Nephron progenitor cell (in vitro differentiated cells): ENCODE measurements around the gene FAM184A.
"Not testable (repeated sequence)": the region's sequence is repeated elsewhere in the genome, so short reads cannot be mapped to it uniquely, and the experiment has no call there.

Experiments
- DNase-seq: peaks from one replicate; pipeline ENCODE4 v3.0.0; 2021
- H3K27ac Mint-ChIP-seq: 2 replicates; pipeline ENCODE4 v1.8.0; 2021; ENCODE audit warnings: mild to moderate bottlenecking, moderate library complexity, mixed read lengths
- H3K27me3 Mint-ChIP-seq: 2 replicates; pipeline ENCODE4 v1.8.0; 2021; ENCODE audit warnings: mild to moderate bottlenecking, low read depth, mixed read lengths; ENCODE audit not compliant: poor library complexity
- H3K36me3 Mint-ChIP-seq: 2 replicates; pipeline ENCODE4 v1.8.0; 2021; ENCODE audit warnings: low read depth, mixed read lengths
- H3K4me1 Mint-ChIP-seq: 2 replicates; pipeline ENCODE4 v1.8.0; 2021; ENCODE audit warnings: mixed read lengths
- H3K4me3 Mint-ChIP-seq: 2 replicates; pipeline ENCODE4 v1.8.0; 2021; ENCODE audit warnings: mild to moderate bottlenecking, moderate library complexity, mixed read lengths
- H3K9me3 Mint-ChIP-seq: 2 replicates; pipeline ENCODE4 v1.8.0; 2021; ENCODE audit warnings: mild to moderate bottlenecking, moderate library complexity, mixed read lengths
- TF ChIP-seq, protein P1 (sequence below): fragments of 200-600 bp; sonication (generic); IDR thresholded peaks from 2 replicates; pipeline ENCODE4 v1.5.0; 2021; ENCODE audit warnings: antibody characterized with exemption

FAM184A gene

GRCh38 chr6:119105282-119105681 lies 26.8 kb upstream of the FAM184A start:
- H3K9me3 Mint-ChIP-seq, result no peaks in the 10 kb centered on the region
- DNase-seq, result no peak
- no peaks in the 10 kb centered on the region for H3K36me3 Mint-ChIP-seq
- H3K27me3 Mint-ChIP-seq, result peaks cover 9% of the 10 kb centered on the region
- no peak overlapping the region for H3K4me3 Mint-ChIP-seq
- TF ChIP-seq, protein P1, sequence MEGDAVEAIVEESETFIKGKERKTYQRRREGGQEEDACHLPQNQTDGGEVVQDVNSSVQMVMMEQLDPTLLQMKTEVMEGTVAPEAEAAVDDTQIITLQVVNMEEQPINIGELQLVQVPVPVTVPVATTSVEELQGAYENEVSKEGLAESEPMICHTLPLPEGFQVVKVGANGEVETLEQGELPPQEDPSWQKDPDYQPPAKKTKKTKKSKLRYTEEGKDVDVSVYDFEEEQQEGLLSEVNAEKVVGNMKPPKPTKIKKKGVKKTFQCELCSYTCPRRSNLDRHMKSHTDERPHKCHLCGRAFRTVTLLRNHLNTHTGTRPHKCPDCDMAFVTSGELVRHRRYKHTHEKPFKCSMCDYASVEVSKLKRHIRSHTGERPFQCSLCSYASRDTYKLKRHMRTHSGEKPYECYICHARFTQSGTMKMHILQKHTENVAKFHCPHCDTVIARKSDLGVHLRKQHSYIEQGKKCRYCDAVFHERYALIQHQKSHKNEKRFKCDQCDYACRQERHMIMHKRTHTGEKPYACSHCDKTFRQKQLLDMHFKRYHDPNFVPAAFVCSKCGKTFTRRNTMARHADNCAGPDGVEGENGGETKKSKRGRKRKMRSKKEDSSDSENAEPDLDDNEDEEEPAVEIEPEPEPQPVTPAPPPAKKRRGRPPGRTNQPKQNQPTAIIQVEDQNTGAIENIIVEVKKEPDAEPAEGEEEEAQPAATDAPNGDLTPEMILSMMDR, result no peak
- H3K27ac Mint-ChIP-seq, result no peak overlapping the region
- H3K4me1 Mint-ChIP-seq, result no peaks in the 10 kb centered on the region

DNA sequence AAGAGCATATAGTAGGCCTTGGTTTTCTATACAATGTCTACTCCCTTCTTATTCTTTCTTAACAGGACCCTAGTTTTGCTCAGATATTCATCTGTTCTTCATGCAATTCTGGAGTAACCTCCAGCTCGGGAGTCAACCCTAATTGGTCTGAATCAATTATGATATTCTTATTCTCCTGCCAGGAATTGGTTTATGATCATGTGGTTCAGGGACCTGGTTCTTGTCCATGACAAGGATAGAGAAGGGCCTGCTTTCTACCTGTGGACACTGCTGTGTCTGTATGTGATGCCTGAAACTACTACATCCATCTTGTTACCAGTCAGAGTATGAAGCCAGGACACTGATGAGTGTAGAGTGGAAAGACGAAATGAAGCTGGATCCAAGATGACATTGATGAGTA lies 24.4 kb upstream of the FAM184A start:
- H3K4me3 Mint-ChIP-seq, result no peak overlapping the region
- TF ChIP-seq, protein P1, result no peak
- DNase-seq, result no peak
- no peak overlapping the region for H3K27ac Mint-ChIP-seq
- no peaks in the 10 kb centered on the region for H3K36me3 Mint-ChIP-seq
- peaks cover 5% of the 10 kb centered on the region for H3K27me3 Mint-ChIP-seq
- H3K4me1 Mint-ChIP-seq, result no peaks in the 10 kb centered on the region
- H3K9me3 Mint-ChIP-seq, result no peaks in the 10 kb centered on the region

GRCh38 chr6:119100115-119100514 lies 21.7 kb upstream of the FAM184A start:
- TF ChIP-seq, protein P1, result no peak
- Mint-ChIP-seq H3K9me3 (no peaks in the 10 kb centered on the region), H3K4me1 (peaks cover 6% of the 10 kb centered on the region), H3K27ac (no peak overlapping the region), H3K4me3 (no peak overlapping the region), H3K36me3 (no peaks in the 10 kb centered on the region), H3K27me3 (peaks cover 3% of the 10 kb centered on the region)
- no peak for DNase-seq

DNA sequence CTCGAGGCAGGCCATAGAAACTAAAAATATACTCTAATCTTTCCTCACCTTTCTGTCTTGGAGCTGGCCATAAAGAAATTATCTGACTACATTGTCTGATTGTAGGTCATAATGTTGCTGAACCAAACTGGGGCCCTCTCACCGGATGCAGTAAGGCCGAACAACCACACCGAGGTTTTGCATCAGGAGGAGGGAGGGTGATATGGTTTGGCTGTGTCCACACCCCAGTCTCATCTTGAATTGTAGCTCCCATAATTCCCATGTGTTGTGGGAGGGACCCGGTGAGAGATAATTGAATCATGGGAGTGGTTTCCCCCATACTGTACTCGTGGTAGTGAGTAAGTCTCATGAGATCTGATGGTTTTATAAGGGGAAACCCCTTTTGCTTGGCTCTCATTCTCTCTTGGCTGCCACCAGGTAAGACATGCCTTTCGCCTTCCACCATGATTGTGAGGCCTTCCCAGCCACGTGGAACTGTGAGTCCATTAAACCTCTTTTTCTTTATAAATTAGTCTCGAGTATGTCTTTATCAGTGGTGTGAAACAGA lies 19.4 kb upstream of the FAM184A start:
- not testable (repeated sequence) for H3K4me1 Mint-ChIP-seq, H3K9me3 Mint-ChIP-seq, H3K36me3 Mint-ChIP-seq, DNase-seq, H3K27ac Mint-ChIP-seq, H3K4me3 Mint-ChIP-seq, H3K27me3 Mint-ChIP-seq

GRCh38 chr6:119096721-119097565 lies 18.5 kb upstream of the FAM184A start:
- H3K27me3 Mint-ChIP-seq, result peaks cover 11% of the 10 kb centered on the region
- no peak for DNase-seq
- H3K4me1 Mint-ChIP-seq, result peaks cover 6% of the 10 kb centered on the region
- no peaks in the 10 kb centered on the region for H3K9me3 Mint-ChIP-seq
- no peak overlapping the region for H3K4me3 Mint-ChIP-seq
- H3K36me3 Mint-ChIP-seq, result no peaks in the 10 kb centered on the region
- no peak overlapping the region for H3K27ac Mint-ChIP-seq
- TF ChIP-seq, protein P1, result no peak

GRCh38 chr6:119090256-119090655 lies 11.8 kb upstream of the FAM184A start:
- Mint-ChIP-seq H3K27me3 (peaks cover 18% of the 10 kb centered on the region), H3K36me3 (no peaks in the 10 kb centered on the region), H3K27ac (no peak overlapping the region), H3K4me1 (no peaks in the 10 kb centered on the region), H3K9me3 (peaks cover 8% of the 10 kb centered on the region), H3K4me3 (no peak overlapping the region)
- no peak for DNase-seq
- TF ChIP-seq, protein P1, result no peak
